COR-L47 (cell line): ENCODE measurements around the gene EYS.
A peak's percentile ranks its signal among the peaks of the same experiment; 100 is the strongest.
"Not testable (repeated sequence)": the region's sequence is repeated elsewhere in the genome, so short reads cannot be mapped to it uniquely, and the experiment has no call there.

Experiments used
- DNase-seq: peaks from one replicate; lab custom pipeline; 2025; lab: John Stamatoyannopoulos, UW

EYS gene

DNA sequence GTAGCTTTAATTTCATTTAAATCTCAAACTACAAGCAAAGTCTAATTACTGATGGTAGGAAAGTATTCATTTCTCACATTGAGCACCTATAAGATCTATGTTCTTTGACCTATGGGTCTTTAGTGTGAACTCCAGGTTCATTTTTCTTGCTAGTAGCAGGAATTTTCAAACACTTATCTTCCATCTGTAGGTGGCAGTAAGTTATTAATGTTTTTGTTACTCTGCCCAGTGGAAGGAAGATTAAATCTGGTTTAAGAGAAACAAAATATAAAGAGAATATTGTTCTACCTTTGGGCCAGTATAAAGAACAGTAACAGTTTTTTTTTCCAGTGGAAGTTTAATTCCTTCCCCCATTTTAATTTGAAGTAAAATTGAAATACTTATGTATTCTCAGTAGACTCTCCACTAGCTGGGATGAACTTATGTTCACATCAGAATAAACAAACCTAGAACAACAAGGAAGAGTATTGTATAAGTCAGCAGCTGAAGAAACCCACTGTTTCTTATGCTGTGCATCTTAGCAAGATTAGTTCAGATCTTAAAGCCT is 1743.2 kb downstream of the EYS start:
- DNase-seq, result no peak

DNA sequence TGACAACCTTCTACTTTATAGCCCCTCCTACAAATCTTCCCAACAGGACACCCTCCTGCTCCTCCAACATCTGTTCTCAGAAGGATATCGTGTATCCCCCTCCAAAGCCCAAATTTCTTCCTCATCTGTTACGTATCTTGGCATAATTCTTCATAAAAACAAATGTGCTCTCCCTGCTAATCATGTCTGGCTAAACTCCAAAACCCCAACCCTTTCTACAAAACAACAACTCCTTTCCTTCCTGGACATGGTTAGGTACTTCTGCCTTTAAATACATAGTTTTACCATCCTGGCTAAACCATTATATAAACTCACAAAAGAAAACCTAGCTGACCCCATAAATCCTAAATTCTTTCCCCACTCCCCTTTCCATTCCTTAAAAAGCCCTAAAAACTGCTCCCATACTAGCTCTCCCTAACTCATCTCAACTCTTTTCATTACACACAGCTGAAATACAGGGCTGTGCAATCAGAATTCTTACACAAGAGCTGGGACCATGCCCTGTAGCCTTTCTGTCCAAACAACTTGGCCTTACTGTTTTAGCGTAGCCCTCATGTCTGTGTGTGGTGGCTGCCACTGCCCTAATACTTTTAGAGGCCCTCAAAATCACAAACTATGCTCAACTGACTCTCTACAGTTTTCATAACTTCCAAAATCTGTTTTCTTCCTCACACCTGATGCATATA is 1753.5 kb downstream of the EYS start:
- DNase-seq, result not testable (repeated sequence)

DNA sequence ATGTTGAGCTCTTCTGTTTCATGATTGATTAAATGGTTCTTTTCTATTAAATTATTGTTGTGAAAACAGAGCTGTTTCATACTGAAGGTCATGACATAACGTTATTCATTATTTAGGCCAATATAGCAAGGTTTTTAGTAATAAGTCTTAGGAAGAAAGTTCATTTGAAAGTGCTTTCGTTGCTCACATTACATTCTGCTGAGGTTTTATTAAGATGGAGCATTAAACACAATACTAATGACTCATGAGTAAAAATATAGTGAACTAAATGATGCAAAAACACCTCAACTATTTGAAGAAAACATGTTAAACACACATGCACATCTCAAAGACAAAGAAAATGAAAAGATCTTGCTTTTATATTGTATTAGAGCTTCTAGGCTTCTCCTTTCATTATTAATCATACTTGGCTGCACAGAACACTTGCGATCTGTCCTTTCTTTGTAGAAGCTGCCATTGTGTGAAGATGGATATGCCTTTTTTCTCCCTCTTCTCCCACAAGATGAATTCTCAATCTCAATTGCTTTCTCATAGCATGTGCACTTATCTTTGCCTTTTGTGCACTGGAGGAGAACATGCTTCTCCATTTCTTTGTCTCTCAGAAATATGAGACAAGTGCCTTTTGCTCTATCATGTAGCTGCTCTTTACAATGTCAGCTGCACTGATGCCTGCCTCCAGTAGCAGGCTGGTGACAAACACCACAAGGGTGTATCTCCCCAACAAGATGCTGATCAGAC is 1759.1 kb downstream of the EYS start:
- DNase-seq, result no peak

DNA sequence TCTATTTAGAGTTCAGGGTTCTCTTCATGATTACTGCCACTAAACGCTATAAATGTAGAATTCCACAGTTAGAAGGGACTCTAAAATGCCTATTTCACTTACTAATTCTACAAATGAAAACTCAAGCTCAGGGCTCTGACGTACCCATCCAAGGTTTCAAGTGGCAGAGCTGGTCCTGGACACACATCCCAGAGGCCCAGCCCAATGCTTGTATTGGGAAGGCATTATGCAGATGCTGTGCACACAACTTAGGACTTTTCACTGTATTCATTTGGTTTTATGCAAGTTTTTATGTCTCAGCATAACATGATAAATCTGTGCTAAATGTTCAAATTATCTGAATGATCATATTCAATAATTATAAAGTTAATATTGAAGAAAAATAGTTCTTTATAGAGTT is 1761.0 kb downstream of the EYS start:
- no peak for DNase-seq

DNA sequence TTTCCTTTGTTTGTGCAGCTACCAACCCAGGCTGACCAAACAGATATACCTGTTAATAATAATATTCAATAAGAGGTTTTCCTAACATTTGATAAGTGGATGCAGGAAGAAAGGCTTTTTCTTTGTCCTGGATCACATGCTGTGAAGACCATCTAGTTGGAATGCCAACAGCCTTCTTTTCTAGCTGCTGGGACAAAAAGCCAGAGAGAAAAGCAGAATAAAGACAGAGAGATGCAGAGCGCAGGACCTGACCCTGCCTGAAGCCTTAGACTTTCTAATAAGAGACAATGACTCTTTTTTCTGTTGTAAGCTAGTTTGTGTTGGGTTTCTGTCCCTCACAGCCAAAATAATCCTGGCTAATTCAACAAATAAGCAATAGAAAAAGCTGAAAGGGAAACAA is 1763.2 kb downstream of the EYS start:
- DNase-seq, result no peak

DNA sequence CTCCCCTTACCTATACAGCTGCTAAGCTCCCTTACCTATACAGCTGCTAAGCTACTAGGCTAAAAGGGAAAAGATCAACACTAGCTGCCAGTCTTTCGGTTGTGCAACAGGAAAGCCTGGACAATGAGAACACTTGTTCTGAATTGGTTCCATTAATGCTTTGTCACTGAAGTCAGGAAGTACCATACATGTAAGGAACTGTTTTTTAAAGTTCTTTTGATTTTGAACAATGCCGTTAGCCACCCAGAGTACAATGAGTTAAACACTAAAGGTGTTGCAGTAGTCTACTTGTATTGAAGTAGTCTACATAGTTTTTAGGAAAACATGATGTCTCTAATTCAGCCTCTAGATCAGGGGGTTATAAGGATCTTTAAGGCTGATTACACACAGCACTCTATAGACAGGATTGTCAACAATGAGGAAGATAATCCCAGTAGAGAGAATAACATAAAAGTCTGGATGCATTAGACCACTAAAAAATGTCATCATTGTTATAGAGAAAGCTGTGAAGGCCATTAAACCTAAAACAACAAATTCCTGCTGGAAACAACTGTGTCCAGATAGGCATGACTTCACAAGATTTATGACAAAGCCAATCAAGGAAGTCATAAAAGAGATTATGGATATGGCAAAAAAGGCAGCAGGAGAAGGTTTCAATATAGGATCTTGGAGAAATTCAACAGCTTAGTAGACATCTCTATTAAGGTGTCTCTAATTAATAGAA is 1765.1 kb downstream of the EYS start:
- no peak for DNase-seq

DNA sequence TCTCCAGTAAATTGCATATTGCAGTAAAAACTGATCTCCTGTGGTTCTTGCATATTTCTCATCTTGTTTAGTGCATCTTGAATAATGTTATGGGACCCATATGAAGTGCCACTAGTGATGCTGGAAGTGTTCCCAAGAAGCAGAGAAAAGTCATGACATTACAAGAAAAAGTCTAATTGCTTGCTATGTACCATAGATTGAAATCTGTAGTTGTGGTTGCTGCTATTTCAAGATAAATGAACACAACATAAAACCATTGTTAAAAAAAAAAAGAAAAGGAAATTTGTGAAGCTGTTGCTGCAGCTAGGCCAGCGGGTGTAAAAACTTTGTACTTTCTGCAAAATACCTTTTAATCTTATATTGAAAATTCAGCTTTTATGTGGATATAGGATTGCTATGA is 1767.0 kb downstream of the EYS start:
- no peak for DNase-seq

DNA sequence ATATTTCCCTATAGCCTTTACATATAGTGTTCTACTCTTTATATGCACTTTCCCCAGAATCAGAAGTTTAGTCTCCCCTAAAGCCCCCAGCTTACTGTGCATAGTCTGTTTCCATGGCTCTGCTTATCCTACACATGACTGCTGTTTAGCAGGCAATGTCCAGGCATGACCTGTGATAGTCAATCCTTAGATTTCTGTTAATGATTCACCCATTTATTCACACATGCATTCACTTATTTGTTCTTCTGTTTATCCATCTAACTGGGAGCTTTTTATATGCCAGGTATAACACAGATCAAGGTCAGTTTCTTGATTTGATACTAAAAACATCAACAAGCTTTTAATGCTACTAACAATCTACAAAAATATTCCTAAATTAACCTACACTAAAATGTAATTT is 1770.6 kb downstream of the EYS start:
- no peak for DNase-seq

DNA sequence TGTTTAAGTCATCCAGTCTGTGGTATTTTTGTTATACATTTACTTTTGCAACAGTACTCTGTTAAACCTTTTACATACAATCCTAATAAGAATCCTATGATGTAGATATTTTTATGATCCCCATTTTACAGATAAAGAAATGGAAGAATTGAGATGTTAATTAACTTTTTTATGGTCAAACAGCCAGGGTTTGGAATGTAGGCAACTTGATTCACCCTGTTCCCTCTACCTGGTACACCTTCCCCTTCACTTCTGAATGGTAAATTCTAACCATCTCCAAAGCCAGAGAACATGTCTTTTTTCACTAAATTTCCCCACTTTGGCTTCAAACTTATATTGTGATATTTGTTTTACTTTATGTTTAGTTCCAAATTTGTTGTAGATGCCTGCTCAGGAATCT is 1771.3 kb downstream of the EYS start:
- no peak for DNase-seq

DNA sequence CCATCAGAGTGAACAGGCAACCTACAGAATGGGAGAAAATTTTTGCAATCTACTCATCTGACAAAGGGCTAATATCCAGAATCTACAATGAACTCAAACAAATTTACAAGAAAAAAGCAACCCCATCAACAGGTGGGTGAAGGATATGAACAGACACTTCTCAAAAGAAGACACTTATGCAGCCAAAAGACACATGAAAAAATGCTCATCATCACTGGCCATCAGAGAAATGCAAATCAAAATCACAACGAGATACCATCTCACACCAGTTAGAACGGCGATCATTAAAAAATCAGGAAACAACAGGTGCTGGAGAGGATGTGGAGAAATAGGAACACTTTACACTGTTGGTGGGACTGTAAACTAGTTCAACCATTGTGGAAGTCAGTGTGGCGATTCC is 1773.1 kb downstream of the EYS start:
- not testable (repeated sequence) for DNase-seq

DNA sequence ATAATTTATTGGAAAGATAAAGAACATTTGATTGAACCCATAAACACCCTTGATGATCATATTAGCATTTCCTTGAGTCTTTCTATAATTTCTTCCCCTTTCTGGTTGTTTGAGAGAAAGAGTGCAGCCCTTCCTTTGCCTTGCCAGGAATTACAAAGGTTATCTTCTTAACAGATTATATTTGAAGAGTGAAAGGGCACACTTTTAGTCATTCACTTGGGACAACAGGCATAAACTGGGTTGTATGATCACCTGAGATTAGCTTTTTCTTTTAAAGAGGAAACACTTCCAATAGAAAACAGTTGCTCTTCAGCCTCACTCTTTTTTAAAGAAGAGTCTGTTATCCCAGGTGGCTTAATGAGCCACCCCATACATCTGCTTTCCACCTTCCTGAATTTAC is 1776.2 kb downstream of the EYS start:
- no peak for DNase-seq

DNA sequence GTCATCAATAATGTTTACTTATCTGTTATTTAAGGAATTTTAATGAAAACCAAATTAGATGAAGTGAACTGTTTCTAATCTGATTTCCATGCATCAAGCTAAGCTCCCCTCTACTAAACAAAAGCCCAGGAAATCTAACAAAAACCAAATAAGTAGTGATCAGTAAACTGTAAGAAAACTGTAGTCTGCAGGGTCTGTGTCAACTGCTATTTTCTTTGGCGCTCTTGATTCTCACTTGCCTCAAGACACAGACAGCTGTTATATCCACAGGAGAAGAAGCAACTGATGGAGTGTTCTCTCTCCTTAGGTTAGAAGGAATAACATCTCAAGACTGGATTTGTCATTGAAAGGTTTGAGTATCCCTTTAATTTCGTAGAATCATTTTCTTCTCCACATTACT is 1777.9 kb downstream of the EYS start:
- no peak for DNase-seq

DNA sequence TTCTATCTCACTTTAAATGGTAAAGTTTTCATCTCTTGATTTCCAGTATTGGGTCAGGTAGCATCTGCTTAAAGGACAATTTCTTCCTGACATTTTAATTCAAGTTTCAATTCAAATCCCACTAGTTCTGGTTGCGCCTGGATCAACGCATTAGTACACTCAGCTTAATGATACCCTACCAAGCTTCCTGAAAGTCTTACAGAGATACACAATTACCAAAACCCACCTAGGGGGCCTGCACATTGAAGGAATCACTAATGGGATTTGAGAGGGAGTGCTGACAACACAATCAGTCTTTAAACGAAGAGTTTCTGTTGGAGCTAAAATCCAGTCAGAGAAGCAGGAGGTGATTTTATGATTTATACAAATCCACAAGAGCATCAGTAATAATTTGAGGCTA is 1778.4 kb downstream of the EYS start:
- no peak for DNase-seq

DNA sequence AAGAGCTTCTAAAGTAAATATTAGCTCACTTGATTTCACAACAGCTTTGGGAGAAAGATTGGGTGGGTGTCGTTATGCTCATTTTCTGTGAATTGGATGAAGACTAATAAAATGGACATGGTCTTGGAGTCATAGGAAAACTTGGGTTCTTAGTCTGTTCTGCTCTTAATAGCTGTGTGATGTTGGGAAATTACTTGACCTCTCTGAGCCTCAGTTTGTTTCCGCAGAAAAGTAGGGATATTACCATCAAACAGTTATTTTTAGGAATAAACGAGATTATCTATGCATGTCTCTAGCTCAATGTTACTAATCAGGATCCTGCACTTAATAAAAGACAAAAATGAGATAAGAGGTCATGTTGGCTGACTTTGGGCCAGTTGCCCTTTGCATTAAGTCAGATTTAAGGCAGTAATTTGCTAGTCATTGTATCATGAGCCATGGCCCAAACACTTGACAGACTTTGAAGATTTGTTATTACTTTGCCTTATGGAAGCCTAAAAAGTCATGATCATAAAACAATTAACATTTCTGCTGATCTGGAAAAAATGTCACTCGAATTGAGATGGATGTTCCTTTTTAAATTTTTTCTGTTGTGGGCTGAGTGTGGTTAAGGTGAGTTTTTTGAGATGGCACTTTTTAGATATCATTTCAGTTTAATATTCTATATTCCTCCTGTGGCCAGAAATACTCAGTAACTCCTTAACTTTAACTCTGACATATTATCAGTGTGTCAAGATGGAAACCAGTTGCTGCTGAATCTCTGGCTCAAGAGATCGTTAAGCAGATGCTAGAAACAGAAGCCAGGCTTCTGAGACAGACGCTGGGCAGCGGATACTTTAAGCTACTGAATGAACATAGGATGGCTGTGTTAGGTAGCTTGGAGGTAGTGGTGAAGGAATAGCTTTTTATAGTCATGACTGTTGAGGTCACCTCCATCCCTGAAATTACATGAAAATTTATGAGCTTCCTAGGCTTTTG is 1779.8 kb downstream of the EYS start:
- no peak for DNase-seq

DNA sequence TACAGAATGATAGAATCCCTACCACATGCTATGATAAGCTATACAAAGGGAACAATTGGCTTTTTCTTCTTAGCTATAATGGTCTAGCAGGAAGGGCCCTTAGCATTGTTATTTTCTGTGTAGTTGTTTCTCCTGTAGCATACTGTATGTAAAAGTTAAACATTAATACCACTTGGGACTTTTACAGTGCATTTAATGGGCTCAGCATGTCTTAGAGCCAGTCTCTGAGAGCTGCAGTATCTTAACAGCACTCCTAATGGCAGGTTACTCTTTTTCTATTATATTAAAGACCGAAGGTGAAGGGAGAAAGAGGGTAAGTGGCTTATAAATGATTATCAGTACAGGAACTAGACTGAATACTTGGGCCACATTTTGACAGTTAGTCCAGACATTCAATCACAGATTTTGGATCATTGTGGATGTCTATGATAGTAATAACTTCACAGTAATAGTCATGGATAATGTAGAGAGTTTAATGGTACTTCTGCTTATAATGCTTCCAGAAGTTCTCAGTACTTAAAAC is 1780.7 kb downstream of the EYS start:
- no peak for DNase-seq

DNA sequence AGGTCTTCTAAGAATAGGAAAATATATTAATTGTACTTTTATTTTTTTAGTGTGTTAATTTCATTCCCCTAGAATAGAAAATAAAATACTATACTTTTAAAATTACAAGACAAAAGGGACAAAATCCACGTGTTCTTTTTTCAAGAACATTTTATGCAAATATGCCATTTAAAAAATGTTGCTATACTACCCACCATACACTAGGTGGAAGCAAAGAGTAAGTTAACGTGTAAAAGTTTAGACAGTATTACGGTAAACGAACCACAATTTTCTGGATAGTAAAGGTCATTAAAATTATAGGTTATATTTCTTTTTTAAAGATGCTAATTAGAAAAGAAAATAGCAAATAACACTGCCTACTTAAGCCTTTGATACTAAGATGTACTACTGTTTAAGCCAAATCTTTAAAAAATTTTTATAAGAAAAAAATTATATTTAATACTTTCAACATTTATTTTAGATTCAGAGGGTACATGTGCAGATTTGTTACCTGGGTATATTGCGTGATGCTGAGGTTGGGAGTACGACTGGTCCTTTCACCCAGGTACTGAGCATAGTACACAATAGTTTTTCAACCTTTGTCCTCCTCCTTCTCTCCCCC is 1783.8 kb downstream of the EYS start:
- DNase-seq, result peak; percentile 10

DNA sequence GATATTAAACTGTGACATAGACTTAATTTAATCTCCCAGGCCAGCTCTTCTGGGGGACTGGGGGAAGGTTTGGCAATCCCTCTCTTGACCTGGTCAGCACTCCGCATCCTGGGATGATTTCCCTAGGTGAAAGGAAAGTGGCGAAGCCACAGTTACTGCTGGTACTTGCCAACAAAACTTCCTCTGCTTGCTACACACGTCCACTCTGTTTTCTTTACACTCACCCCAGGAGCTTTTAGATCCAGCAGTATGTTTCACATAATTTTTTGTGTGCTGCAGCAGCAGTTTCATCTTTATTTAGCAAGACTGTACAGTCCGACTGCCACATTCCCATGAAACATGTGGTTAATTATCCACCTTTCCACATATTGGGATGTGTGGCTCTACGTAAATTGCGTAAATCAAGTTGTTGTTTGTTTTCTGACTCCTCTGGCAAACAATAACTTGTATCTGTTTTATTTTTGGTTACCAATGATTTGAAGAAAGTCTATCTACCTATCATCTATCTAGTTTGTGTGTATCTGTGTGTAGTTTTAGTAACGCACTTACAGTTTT is 1787.4 kb downstream of the EYS start:
- DNase-seq, result no peak

DNA sequence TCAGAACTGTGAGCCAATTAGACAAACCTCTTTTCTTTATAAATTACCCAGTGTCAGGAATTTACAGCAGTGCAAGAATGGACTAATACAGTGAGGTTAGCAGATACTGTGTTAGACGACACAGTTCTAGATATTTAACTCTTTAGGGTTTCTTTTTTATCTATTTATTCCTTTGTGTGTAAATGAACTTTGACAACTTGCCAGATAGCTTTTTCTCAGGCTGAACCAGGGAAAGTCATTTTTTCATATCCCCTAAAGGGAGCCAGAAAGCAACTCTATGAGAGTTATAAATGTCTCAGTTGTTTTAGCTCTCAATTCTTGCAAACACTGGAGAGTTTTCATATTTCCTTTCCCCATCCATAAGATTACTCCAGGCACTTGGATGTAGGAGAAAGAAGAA is 1794.1 kb downstream of the EYS start:
- DNase-seq, result no peak

DNA sequence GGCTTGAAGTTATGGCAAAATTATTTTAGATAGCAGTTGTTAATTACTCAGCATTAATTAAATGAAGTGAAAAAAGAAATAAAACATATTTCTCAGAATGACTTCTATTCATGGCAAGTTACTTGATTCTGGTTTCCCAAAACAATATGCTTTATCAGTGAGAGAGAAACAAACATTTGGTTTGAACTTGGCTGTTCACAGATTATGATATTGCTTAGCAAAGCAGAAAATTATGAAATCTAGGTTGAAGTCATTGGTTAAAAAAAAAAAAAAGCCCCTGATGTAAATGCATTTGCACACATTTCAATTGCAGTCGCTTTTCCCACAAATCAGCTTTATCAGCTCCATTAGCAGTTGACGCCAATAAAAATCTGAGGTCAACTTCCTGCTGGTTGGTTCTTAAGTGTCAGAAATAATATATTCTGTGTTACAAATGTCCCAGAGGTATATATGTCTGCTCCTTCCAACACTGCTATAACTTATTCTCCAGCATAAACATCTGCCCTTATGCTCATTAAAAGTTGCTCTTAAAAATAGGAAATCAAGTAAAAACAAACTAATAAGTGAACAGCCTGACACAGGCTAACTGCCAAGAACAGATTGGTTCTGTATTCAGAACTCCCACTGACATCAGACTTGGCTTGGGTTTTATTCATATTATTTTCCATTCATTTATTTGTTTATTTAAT is 1796.0 kb downstream of the EYS start:
- no peak for DNase-seq

DNA sequence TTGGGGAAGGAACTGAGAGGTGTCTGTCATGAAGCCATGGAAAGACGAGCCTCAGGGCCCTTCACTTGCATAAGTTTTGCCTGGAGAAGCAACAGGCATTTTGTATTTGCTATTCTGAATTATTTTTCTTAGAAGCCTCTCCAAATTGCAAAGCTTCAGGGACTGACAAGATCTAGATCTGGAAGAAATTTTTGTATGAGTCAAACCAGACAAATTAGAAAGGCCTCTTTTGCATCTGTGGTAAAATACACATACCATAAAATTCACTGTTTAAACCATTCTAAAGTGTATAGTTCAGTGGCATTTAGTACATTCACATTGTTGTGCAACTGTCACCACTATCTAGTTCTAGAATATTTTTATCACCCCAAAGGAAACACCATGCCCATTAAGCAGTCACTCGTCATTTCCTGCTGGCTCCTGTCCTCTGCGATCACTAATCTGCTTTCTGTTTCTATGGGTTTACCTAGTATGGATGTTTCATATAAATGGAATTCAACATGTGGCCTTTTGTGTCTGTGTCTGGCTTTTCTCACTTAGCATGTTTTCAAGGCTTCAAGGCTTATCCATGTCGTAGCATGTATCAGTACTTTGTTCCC is 1802.3 kb downstream of the EYS start:
- DNase-seq, result no peak
